Nephron (organoid): ENCODE measurements around the gene KIRREL3.

Experiments
- H3K27ac Mint-ChIP-seq, 3 experiments: 2 replicates each; pipeline ENCODE4 v1.8.0; 2020; ENCODE audit warnings: mixed read lengths in 3 of 3, mild to moderate bottlenecking in 2 of 3, moderate library complexity in 1 of 3
- H3K27me3 Mint-ChIP-seq: 2 replicates; pipeline ENCODE4 v1.8.0; 2021; ENCODE audit warnings: low read depth, mild to moderate bottlenecking, moderate library complexity, mixed read lengths
- H3K36me3 Mint-ChIP-seq: 2 replicates; pipeline ENCODE4 v1.8.0; 2020; ENCODE audit warnings: low read depth, mixed read lengths
- H3K4me1 Mint-ChIP-seq: 2 replicates; pipeline ENCODE4 v1.8.0; 2020; ENCODE audit warnings: mixed read lengths
- H3K4me3 Mint-ChIP-seq, 3 experiments: 2 replicates each; pipeline ENCODE4 v1.8.0; 2020; ENCODE audit warnings: mild to moderate bottlenecking in 3 of 3, mixed read lengths in 3 of 3, moderate library complexity in 2 of 3
- H3K9me3 Mint-ChIP-seq: 2 replicates; pipeline ENCODE4 v1.8.0; 2020; ENCODE audit warnings: mixed read lengths
- TF ChIP-seq, protein P1 (sequence below), 3 experiments: fragments of 200-600 bp; sonication (generic); IDR thresholded peaks; one replicate each; pipeline ENCODE4 v1.5.0; 2021; ENCODE audit warnings: antibody characterized with exemption in 3 of 3; ENCODE audit not compliant: unreplicated experiment in 3 of 3

The KIRREL3 gene

DNA sequence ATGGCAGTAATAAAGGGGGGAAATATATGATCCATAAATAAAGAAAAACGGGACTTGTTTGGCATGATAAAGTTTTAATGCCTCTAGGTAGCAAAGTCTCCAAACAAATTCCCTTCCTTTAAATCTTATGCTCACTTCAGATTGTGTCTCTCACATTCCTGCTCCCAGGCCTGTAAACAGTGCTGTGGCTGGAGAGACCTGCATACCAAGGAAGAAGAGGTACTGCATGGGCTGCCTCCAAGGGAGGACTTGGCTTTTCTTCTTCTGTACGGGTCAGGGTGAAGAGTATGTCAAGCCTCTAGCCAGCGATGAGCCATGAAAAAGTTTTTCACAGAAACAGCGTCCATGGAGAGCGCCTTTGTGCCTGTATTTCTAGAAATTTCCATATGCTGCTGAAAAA lies 161.8 kb downstream of the KIRREL3 start:
- Mint-ChIP-seq H3K27ac (peak overlapping the region; percentile 26 to 83 (median 66)), H3K9me3 (no peaks in the 10 kb centered on the region), H3K36me3 (no peaks in the 10 kb centered on the region), H3K4me3 (no peak overlapping the region), H3K27me3 (no peaks in the 10 kb centered on the region), H3K4me1 (peaks cover 43% of the 10 kb centered on the region)
- TF ChIP-seq, protein P1, sequence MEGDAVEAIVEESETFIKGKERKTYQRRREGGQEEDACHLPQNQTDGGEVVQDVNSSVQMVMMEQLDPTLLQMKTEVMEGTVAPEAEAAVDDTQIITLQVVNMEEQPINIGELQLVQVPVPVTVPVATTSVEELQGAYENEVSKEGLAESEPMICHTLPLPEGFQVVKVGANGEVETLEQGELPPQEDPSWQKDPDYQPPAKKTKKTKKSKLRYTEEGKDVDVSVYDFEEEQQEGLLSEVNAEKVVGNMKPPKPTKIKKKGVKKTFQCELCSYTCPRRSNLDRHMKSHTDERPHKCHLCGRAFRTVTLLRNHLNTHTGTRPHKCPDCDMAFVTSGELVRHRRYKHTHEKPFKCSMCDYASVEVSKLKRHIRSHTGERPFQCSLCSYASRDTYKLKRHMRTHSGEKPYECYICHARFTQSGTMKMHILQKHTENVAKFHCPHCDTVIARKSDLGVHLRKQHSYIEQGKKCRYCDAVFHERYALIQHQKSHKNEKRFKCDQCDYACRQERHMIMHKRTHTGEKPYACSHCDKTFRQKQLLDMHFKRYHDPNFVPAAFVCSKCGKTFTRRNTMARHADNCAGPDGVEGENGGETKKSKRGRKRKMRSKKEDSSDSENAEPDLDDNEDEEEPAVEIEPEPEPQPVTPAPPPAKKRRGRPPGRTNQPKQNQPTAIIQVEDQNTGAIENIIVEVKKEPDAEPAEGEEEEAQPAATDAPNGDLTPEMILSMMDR (IDR thresholded peaks at IDR 0.05; ENCODE audit: unreplicated experiment in 3 of 3), result no peak

DNA sequence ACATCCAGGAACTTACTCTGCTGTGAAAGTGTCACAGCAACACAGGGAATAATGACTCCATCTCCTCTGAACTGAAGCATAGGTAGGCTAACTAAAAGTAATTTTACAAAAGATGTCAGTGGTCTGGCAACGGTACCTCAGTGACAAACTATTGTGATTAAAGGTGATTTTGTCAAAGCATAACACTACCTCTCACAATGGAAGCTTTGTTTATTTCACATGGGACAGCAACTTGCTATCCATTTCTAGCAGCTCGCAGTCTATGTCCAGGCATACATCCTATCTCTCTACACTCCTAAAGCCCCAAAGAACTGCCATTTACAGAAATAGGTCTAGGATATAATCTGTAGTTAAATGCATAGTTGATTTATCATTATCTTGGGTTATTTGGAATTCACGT lies 163.0 kb downstream of the KIRREL3 start:
- no peaks in the 10 kb centered on the region for H3K27me3 Mint-ChIP-seq
- H3K9me3 Mint-ChIP-seq, result no peaks in the 10 kb centered on the region
- no peak overlapping the region for H3K4me3 Mint-ChIP-seq
- TF ChIP-seq, protein P1 (IDR thresholded peaks at IDR 0.05; ENCODE audit: unreplicated experiment in 3 of 3), result no peak
- peaks cover 54% of the 10 kb centered on the region for H3K4me1 Mint-ChIP-seq
- H3K36me3 Mint-ChIP-seq, result no peaks in the 10 kb centered on the region
- H3K27ac Mint-ChIP-seq, result peak overlapping the region in 2 of 3 experiments; percentile 66 to 83

DNA sequence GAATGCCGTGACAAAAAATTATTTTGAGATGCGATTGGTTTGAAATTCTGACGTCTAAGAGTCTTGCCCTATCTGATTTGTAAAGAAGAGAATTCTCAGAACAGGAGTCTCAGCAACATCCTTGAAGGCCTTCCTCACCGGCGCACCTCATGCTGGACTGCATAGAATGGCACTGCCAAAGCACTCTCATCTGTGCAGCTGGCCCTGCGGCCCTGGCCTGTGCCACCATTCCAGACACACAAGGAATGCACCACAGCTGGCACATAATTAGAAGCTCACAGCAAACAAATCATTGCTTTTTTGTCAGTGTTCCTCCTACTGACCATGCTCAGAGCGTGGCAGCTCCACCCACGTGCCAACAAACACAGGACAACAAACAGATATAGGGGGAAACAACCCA lies 166.0 kb downstream of the KIRREL3 start:
- Mint-ChIP-seq H3K9me3 (no peaks in the 10 kb centered on the region), H3K27me3 (no peaks in the 10 kb centered on the region), H3K27ac (peak overlapping the region in 2 of 3 experiments; percentile 73 to 90), H3K36me3 (no peaks in the 10 kb centered on the region), H3K4me3 (no peak overlapping the region), H3K4me1 (peaks cover 52% of the 10 kb centered on the region)
- TF ChIP-seq, protein P1 (IDR thresholded peaks at IDR 0.05; ENCODE audit: unreplicated experiment in 3 of 3), result no peak

DNA sequence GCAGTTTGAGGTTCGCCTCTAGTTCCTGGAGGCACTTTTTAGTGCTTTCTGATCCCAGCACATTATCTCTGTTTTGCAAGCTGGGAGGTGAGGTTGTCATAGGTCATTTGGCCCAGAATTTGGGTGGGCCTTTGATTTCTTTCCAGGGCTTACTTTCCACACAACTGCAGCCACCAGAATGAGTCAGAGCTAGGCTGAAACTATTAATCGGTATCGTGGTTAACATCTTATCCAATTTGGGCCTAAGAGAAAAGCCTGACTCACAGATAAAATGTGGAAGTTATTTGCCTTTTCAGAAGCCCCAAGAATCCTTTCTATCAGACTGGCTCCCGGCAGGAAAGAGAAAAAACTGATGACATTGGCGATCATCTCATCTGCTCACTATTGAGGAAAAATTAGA lies 166.4 kb downstream of the KIRREL3 start:
- no peaks in the 10 kb centered on the region for H3K9me3 Mint-ChIP-seq
- peak overlapping the region in 2 of 3 experiments; percentile 73 to 90 for H3K27ac Mint-ChIP-seq
- TF ChIP-seq, protein P1 (IDR thresholded peaks at IDR 0.05; ENCODE audit: unreplicated experiment in 3 of 3), result no peak
- H3K27me3 Mint-ChIP-seq, result no peaks in the 10 kb centered on the region
- H3K36me3 Mint-ChIP-seq, result no peaks in the 10 kb centered on the region
- no peak overlapping the region for H3K4me3 Mint-ChIP-seq
- peaks cover 50% of the 10 kb centered on the region for H3K4me1 Mint-ChIP-seq

DNA sequence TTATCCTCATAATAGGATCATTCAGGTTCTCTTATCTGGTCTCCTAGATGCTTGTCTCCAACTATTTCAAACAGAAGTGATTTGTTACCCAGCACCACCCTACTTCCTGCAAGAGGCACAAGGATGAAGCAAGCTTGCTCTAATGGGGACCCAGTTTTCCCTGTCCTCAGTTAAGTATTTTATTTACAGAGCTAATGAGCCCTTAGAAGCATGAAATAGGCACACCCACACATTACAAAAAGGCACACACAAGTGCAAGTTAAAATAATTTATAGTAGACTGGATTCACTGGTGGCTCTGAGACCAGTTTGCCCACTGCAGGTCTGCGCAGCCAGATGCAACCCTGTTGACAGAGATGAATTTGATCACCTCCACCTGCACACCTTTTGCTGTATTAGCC lies 167.5 kb downstream of the KIRREL3 start:
- Mint-ChIP-seq H3K27me3 (no peaks in the 10 kb centered on the region), H3K36me3 (no peaks in the 10 kb centered on the region), H3K4me1 (peaks cover 40% of the 10 kb centered on the region), H3K4me3 (no peak overlapping the region), H3K9me3 (no peaks in the 10 kb centered on the region), H3K27ac (peak overlapping the region; percentile 13 to 90 (median 50))
- TF ChIP-seq, protein P1 (IDR thresholded peaks at IDR 0.05; ENCODE audit: unreplicated experiment in 3 of 3), result no peak

DNA sequence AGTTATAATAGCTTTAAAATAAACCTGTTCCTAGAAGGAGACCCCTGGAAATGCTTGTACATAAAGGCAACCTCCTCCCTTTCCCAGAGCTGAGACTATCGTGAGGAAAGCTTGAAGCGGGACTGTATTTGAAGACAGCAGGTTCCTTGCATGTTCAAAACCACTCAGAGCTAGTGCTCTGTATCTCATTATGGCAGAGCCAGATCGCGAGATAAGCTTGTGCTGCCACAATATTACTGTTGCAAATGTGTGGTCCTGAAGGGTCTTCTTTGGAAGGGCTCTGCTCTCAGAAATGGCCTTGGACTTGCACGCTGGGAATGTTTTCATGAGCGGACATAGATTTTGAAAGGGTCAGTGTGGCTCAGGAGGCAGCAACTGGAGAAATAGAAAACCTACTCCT lies 168.2 kb downstream of the KIRREL3 start:
- Mint-ChIP-seq H3K27me3 (no peaks in the 10 kb centered on the region), H3K27ac (peak overlapping the region; percentile 50 to 90 (median 77)), H3K9me3 (no peaks in the 10 kb centered on the region), H3K36me3 (no peaks in the 10 kb centered on the region), H3K4me1 (peaks cover 33% of the 10 kb centered on the region), H3K4me3 (no peak overlapping the region)
- TF ChIP-seq, protein P1 (IDR thresholded peaks at IDR 0.05; ENCODE audit: unreplicated experiment in 3 of 3), result no peak
